Ovary (tissue), 3 donors: ENCODE results near the gene PDSS2.

Experiments
- CTCF ChIP-seq, 3 donors: fragments of 450-650 bp in 2 of 3; fragments of 200-600 bp in 1 of 3; IDR thresholded peaks; one replicate each; pipeline versions ENCODE4 v1.5.1 to v1.8.0; 2016 to 2022; ENCODE audit warnings: antibody characterized with exemption in 3 of 3, mild to moderate bottlenecking in 1 of 3
- POLR2A ChIP-seq: fragments of 450-650 bp; IDR thresholded peaks from one replicate; pipeline ENCODE4 v1.6.1; 2017; ENCODE audit warnings: antibody characterized with exemption, mild to moderate bottlenecking, moderate library complexity
- donor health status: DM: no; HTN: no; CAD: no.

GRCh38 chr6:107123501-107123900 lies 335.9 kb downstream of the PDSS2 start:
- TF ChIP-seq CTCF (IDR thresholded peaks at IDR 0.05) (no peak), POLR2A (no peak)
